HTR-8/SVneo (cell line): ENCODE data around the gene DNMBP.
A peak's percentile ranks its signal among the peaks of the same experiment; 100 is the strongest.
"Not testable (repeated sequence)": the region's sequence is repeated elsewhere in the genome, so short reads cannot be mapped to it uniquely, and the experiment has no call there.

Experiments
- DNase-seq: peaks from one replicate; pipeline ENCODE4 v3.0.0; 2011; ENCODE audit warnings: low spot score, mixed read lengths; ENCODE audit not compliant: insufficient read length
- FAIRE-seq: peaks from 2 replicates; lab custom pipeline; 2011; peaks lifted over from hg19 to GRCh38; lab: Jason Lieb, UNC

The DNMBP gene

GRCh38 chr10:99874341-99875085 lies 135.2 kb downstream of the DNMBP start:
- FAIRE-seq = no peak

GRCh38 chr10:99873846-99874245 lies 135.9 kb downstream of the DNMBP start:
- no peak for FAIRE-seq
- no peak for DNase-seq

More at GRCh38 chr10:99874341-99875085, 135.2 kb downstream of the DNMBP start:
- no peak for DNase-seq

GRCh38 chr10:99872367-99873162 lies 137.2 kb downstream of the DNMBP start:
- DNase-seq (no peak), FAIRE-seq (no peak)

GRCh38 chr10:99870123-99870730 lies 139.5 kb downstream of the DNMBP start:
- DNase-seq (no peak), FAIRE-seq (no peak)

- DNase-seq (no peak), FAIRE-seq (no peak)
Measured at GRCh38 chr10:99869581-99870122, 140.1 kb downstream of the DNMBP start.

- not testable (repeated sequence) for DNase-seq, FAIRE-seq
Measured at GRCh38 chr10:99867250-99867649, 142.5 kb downstream of the DNMBP start.

GRCh38 chr10:99863535-99864240 lies 146.1 kb downstream of the DNMBP start:
- FAIRE-seq, DNase-seq: not testable (repeated sequence)

GRCh38 chr10:99860466-99860865 lies 149.3 kb downstream of the DNMBP start:
- no peak for FAIRE-seq
- no peak for DNase-seq

- no peak for FAIRE-seq
- no peak for DNase-seq
Measured at GRCh38 chr10:99859585-99859984, 150.2 kb downstream of the DNMBP start.

- DNase-seq (no peak), FAIRE-seq (no peak)
Measured at GRCh38 chr10:99858849-99859248, 150.9 kb downstream of the DNMBP start.

- FAIRE-seq = no peak
- no peak for DNase-seq
Measured at GRCh38 chr10:99855479-99856071, 154.2 kb downstream of the DNMBP start.

GRCh38 chr10:99854860-99855259 lies 154.9 kb downstream of the DNMBP start:
- FAIRE-seq (no peak), DNase-seq (peak; percentile 67)

- DNase-seq = no peak
- no peak for FAIRE-seq
Measured at GRCh38 chr10:99853655-99854054, 156.1 kb downstream of the DNMBP start.

- no peak for FAIRE-seq
- no peak for DNase-seq
Measured at GRCh38 chr10:99852481-99853213, 157.1 kb downstream of the DNMBP start.

GRCh38 chr10:99851825-99852224 lies 157.9 kb downstream of the DNMBP start:
- DNase-seq (no peak), FAIRE-seq (no peak)

GRCh38 chr10:99850767-99851340 lies 158.9 kb downstream of the DNMBP start:
- DNase-seq (no peak), FAIRE-seq (no peak)

- FAIRE-seq (no peak), DNase-seq (no peak)
Measured at GRCh38 chr10:99850021-99850766, 159.6 kb downstream of the DNMBP start.

- FAIRE-seq (no peak), DNase-seq (no peak)
Measured at GRCh38 chr10:99849536-99849935, 160.2 kb downstream of the DNMBP start.
